CD8-positive, alpha-beta memory T cell (primary cell): ENCODE measurements around the gene SLC10A3. TPM values are rescaled to one million over a fixed set of nuclear protein-coding genes. Genes with fewer than 3 reads are reported as not detected.

Experiments
- CTCF ChIA-PET: fragments of 350-600 bp; sonication (Branson Sonifier 250); formaldehyde crosslinking; loops from one replicate; lab custom pipeline; 2021; ENCODE audit warnings: antibody characterized with exemption; lab: Charles Lee
- POLR2A ChIA-PET: fragments of 350-600 bp; sonication (Branson Sonifier 250); formaldehyde crosslinking; loops from one replicate; lab custom pipeline; 2021; ENCODE audit warnings: antibody characterized with exemption; lab: Charles Lee
- DNase-seq, 5 donors: peaks; one replicate each; pipeline versions ENCODE4 v3.0.0 to v3.0.0-alpha.2; 2020 to 2022; ENCODE audit warnings: mixed read lengths in 1 of 5
- H3K27ac ChIP-seq: one replicate; pipeline ENCODE4 v1.7.0; 2013; ENCODE audit warnings: low read depth, mild to moderate bottlenecking, low read length, moderate library complexity
- H3K27me3 ChIP-seq: 2 replicates; pipeline ENCODE4 v1.7.0; 2013; ENCODE audit warnings: low read length, mild to moderate bottlenecking; ENCODE audit not compliant: insufficient read depth, poor library complexity, severe bottlenecking
- H3K36me3 ChIP-seq: 2 replicates; pipeline ENCODE4 v1.7.0; 2013; ENCODE audit warnings: mild to moderate bottlenecking, low read length, moderate library complexity; ENCODE audit not compliant: insufficient read depth
- H3K4me1 ChIP-seq: 2 replicates; pipeline ENCODE4 v1.7.0; 2013; ENCODE audit warnings: mild to moderate bottlenecking, low read length, moderate library complexity; ENCODE audit not compliant: insufficient read depth
- H3K4me3 ChIP-seq: 2 replicates; pipeline ENCODE4 v1.7.0; 2013; ENCODE audit warnings: mild to moderate bottlenecking, low read length
- H3K9me3 ChIP-seq: 2 replicates; pipeline ENCODE4 v1.7.0; 2013; ENCODE audit warnings: mild to moderate bottlenecking, low read length
- H3K27ac Mint-ChIP-seq, 8 donors: one replicate each; pipeline ENCODE4 v1.8.0; 2020 to 2021; ENCODE audit warnings: mixed read lengths in 8 of 8, mild to moderate bottlenecking in 6 of 8, inconsistent platforms in 3 of 8, moderate library complexity in 3 of 8
- H3K27me3 Mint-ChIP-seq, 2 donors: one replicate each; pipeline ENCODE4 v1.8.0; 2020 to 2021; ENCODE audit warnings: mixed read lengths in 2 of 2, mild to moderate bottlenecking in 1 of 2, moderate library complexity in 1 of 2
- H3K36me3 Mint-ChIP-seq, 3 donors: one replicate each; pipeline ENCODE4 v1.8.0; 2020 to 2021; ENCODE audit warnings: mixed read lengths in 3 of 3, inconsistent platforms in 1 of 3, mild to moderate bottlenecking in 1 of 3
- H3K4me1 Mint-ChIP-seq, 3 donors: one replicate each; pipeline ENCODE4 v1.8.0; 2020 to 2021; ENCODE audit warnings: mixed read lengths in 3 of 3, inconsistent platforms in 1 of 3, mild to moderate bottlenecking in 1 of 3
- H3K4me3 Mint-ChIP-seq, 7 donors: one replicate each; pipeline ENCODE4 v1.8.0; 2020 to 2021; ENCODE audit warnings: mixed read lengths in 7 of 7, mild to moderate bottlenecking in 6 of 7, moderate library complexity in 4 of 7, inconsistent platforms in 2 of 7
- H3K9me3 Mint-ChIP-seq, 5 donors: one replicate each; pipeline ENCODE4 v1.8.0; 2020 to 2022; ENCODE audit warnings: mixed read lengths in 5 of 5, mild to moderate bottlenecking in 3 of 5, moderate library complexity in 2 of 5, inconsistent platforms in 1 of 5
- polyA plus RNA-seq: library from polyadenylated mRNA; unstranded; fragments of 300-500 nt; fragmentation: Illumina TruSeq; gene quantifications from one replicate; pipeline ENCODE4 v1.2.3, GENCODE V29; 2021
- total RNA-seq, 2 experiments: library from RNA; stranded (reverse); gene quantifications; one replicate each; pipeline ENCODE4 v1.2.3, GENCODE V29; 2021

The SLC10A3 gene
- total and polyA plus RNA-seq, 3 experiments from 2014 or later = 40.8 to 81.0 (median 45.7) TPM

DNA sequence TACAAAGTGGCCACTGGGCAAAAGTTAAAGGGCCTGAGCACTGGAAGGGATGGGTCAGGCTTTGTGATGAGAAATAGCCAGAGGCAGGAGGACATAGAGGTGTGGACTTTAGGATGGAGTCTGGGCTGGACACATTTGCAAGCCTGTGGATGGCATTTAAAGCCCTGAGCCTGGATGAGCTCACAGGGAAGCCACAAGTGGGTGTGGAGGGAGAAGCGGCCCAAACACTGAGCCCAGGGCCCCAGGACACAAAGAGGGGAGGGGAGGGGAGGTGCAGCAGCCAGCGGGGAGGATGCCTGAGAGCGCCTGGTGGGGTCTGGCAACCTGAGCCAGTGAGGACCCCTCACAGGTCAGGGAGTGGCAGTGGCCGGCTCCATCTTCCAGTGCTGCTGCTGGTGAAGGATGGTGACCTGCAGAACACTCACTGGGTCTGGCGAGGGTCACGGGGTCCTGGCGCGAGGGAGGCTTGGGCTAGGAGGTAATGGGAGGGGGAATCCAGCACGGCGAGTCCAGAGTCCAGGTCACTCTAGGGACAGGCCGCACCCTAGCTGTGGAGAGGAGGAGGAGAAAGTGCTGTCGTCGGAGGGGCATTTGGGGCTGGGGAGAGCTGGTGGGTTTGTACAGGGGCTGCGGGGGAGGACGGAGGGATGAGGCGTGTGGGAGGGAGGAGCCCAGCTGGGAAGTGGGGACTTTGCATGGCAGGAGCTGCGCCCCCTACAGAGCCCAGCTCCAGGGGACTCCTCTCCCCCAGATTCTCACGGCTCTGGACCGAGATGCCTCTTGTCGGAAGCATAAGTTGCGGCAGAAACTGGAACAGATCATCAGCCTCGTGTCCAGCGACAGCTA lies 18.4 kb downstream of the SLC10A3 start:
- Mint-ChIP-seq H3K9me3 (no peaks in the 10 kb centered on the region), H3K27ac (peak overlapping the region in 1 of 8 donors; percentile 41), H3K4me1 (no peaks in the 10 kb centered on the region), H3K4me3 (no peak overlapping the region), H3K36me3 (peaks cover 0 to 52% (median 0%) of the 10 kb centered on the region in 3 donors), H3K27me3 (peaks cover 0 to 7% of the 10 kb centered on the region in 2 donors)
- Histone ChIP-seq H3K4me1 (peaks cover 4% of the 10 kb centered on the region), H3K27me3 (no peaks in the 10 kb centered on the region), H3K27ac (no peak overlapping the region), H3K4me3 (no peak overlapping the region), H3K9me3 (no peaks in the 10 kb centered on the region), H3K36me3 (no peaks in the 10 kb centered on the region)
- no peak for DNase-seq
- ChIA-PET CTCF (no interaction called here), POLR2A (no interaction called here)

DNA sequence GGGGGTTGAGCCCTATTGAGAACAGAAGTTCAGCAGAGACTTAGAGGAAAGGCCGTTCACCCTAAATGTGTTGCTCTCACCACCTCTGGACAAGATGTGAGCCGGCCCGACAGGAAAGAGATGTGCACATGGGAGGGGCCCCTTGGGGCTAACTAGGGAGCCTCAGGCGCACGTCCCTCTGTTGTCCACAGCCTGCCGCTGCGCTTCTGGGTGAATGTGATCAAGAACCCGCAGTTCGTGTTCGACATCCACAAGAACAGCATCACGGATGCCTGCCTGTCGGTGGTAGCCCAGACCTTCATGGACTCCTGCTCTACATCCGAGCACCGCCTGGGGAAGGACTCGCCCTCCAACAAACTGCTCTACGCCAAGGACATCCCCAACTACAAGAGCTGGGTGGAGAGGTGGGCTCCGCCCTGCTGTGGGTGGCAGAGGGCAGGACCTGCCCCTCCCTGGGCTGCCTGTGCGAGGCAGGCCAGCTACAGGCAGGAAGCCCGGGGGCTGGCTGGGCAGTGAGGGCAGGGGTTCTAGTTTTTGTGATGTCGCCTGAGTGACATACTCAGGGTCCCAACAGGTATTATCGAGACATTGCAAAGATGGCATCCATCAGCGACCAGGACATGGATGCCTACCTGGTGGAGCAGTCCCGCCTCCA lies 19.4 kb downstream of the SLC10A3 start:
- DNase-seq = no peak
- H3K27me3 Mint-ChIP-seq = peaks cover 0 to 4% of the 10 kb centered on the region in 2 donors
- no peak overlapping the region for H3K27ac Mint-ChIP-seq
- H3K9me3 Mint-ChIP-seq = no peaks in the 10 kb centered on the region
- H3K4me3 Mint-ChIP-seq = no peak overlapping the region
- ChIA-PET CTCF (no interaction called here), POLR2A (no interaction called here)
- H3K36me3 Mint-ChIP-seq = peaks cover 0 to 57% (median 0%) of the 10 kb centered on the region in 3 donors
- no peaks in the 10 kb centered on the region for H3K4me1 Mint-ChIP-seq
- H3K9me3 ChIP-seq = no peaks in the 10 kb centered on the region
- H3K27me3 ChIP-seq = no peaks in the 10 kb centered on the region
- no peaks in the 10 kb centered on the region for H3K36me3 ChIP-seq
- H3K27ac ChIP-seq = no peak overlapping the region
- H3K4me3 ChIP-seq = no peak overlapping the region
- H3K4me1 ChIP-seq = no peaks in the 10 kb centered on the region

DNA sequence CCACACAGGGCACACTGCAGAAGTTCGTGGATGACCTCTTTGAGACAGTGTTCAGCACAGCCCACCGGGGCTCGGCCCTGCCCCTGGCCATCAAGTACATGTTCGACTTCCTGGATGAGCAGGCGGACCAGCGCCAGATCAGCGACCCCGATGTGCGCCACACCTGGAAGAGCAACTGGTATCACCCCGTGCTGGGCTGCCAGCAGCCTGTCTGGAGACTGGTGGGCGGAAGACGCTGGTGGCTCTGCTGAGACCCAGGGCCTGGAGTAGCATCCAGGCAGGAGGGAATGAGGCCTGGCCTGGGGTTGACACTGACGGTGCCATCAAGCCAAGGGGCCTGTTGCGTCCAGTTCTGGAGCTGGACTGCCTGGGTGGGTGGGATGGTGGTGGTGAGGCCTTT lies 20.0 kb downstream of the SLC10A3 start:
- Mint-ChIP-seq H3K4me1 (no peaks in the 10 kb centered on the region), H3K4me3 (no peak overlapping the region), H3K27ac (peak overlapping the region in 1 of 8 donors; percentile 50), H3K27me3 (peaks cover 0 to 4% of the 10 kb centered on the region in 2 donors), H3K9me3 (no peaks in the 10 kb centered on the region), H3K36me3 (peaks cover 0 to 62% (median 0%) of the 10 kb centered on the region in 3 donors)
- ChIA-PET POLR2A (no interaction called here), CTCF (no interaction called here)
- Histone ChIP-seq H3K4me1 (no peaks in the 10 kb centered on the region), H3K27me3 (no peaks in the 10 kb centered on the region), H3K27ac (no peak overlapping the region), H3K4me3 (no peak overlapping the region), H3K9me3 (no peaks in the 10 kb centered on the region), H3K36me3 (no peaks in the 10 kb centered on the region)
- DNase-seq = no peak

DNA sequence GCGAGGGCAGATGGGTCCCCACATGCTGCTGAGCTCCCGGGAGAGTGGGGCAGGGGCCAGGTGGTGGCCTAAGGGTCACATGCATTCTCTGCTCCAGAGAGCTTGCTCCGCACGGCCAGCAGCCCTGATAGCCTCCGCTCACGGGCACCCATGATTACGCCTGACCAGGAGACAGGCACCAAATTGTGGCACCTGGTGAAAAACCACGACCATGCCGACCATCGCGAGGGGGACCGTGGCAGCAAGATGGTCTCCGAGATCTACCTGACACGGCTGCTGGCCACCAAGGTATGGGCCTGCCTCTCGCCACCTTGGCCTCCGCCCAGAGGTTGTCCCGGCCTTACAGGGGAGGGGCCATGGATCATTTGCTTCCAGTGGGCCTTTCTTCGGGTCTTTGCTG lies 20.5 kb downstream of the SLC10A3 start:
- Mint-ChIP-seq H3K27ac (peak overlapping the region in 1 of 8 donors; percentile 32), H3K4me1 (no peaks in the 10 kb centered on the region), H3K4me3 (no peak overlapping the region), H3K9me3 (no peaks in the 10 kb centered on the region), H3K36me3 (peaks cover 0 to 66% (median 0%) of the 10 kb centered on the region in 3 donors), H3K27me3 (peaks cover 0 to 3% of the 10 kb centered on the region in 2 donors)
- POLR2A ChIA-PET = no interaction called here
- no peak overlapping the region for H3K4me3 ChIP-seq
- H3K36me3 ChIP-seq = no peaks in the 10 kb centered on the region
- H3K27ac ChIP-seq = no peak overlapping the region
- DNase-seq = no peak
- no peaks in the 10 kb centered on the region for H3K9me3 ChIP-seq
- CTCF ChIA-PET = no interaction called here
- H3K4me1 ChIP-seq = no peaks in the 10 kb centered on the region
- no peaks in the 10 kb centered on the region for H3K27me3 ChIP-seq

DNA sequence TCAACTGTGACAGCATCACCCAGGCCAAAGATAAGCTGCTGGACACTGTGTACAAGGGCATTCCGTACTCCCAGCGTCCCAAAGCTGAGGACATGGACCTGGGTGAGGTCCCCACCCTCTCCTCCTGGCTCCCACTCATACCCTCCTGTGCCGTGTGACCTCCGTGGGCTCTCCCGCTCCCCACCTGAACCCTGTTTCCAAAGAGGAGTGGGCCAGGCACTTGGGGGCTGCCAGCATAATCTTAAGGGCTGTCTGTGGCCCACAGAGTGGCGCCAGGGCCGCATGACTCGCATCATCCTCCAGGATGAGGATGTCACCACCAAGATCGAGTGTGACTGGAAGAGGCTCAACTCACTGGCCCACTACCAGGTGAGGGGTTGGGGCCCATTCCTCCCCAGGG lies 21.3 kb downstream of the SLC10A3 start:
- Histone ChIP-seq H3K4me1 (no peaks in the 10 kb centered on the region), H3K36me3 (no peaks in the 10 kb centered on the region), H3K4me3 (no peak overlapping the region), H3K27me3 (no peaks in the 10 kb centered on the region), H3K9me3 (no peaks in the 10 kb centered on the region), H3K27ac (no peak overlapping the region)
- DNase-seq = no peak
- peaks cover 0 to 3% of the 10 kb centered on the region in 2 donors for H3K27me3 Mint-ChIP-seq
- peak overlapping the region in 1 of 8 donors; percentile 66 for H3K27ac Mint-ChIP-seq
- H3K4me3 Mint-ChIP-seq = no peak overlapping the region
- CTCF ChIA-PET = no interaction called here
- POLR2A ChIA-PET = interaction anchor here (1.5 kb wide), 1 partner anchor 9 kb away, joined by 3 read pairs; no protein-coding TSS in a partner anchor
- H3K4me1 Mint-ChIP-seq = no peaks in the 10 kb centered on the region
- peaks cover 0 to 67% (median 0%) of the 10 kb centered on the region in 3 donors for H3K36me3 Mint-ChIP-seq
- H3K9me3 Mint-ChIP-seq = no peaks in the 10 kb centered on the region

DNA sequence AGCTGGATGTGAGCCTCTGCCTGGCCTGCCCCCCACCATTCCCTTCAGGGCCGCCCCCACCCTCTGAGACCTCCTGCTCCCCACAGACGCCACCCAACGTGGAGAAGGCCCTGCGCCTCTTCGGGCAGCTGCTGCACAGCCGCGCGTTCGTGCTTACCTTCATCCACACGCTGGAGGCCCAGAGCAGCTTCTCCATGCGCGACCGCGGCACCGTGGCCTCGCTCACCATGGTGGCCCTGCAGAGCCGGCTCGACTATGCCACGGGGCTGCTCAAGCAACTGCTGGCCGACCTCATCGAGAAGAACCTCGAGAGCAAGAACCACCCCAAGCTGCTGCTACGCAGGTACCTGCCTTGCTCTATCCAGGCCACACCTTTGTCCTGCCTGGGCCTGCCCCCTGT lies 22.2 kb downstream of the SLC10A3 start:
- Histone ChIP-seq H3K4me3 (no peak overlapping the region), H3K27me3 (no peaks in the 10 kb centered on the region), H3K27ac (no peak overlapping the region), H3K9me3 (no peaks in the 10 kb centered on the region), H3K36me3 (no peaks in the 10 kb centered on the region), H3K4me1 (no peaks in the 10 kb centered on the region)
- CTCF ChIA-PET = no interaction called here
- no peaks in the 10 kb centered on the region for H3K4me1 Mint-ChIP-seq
- peaks cover 0 to 61% (median 0%) of the 10 kb centered on the region in 3 donors for H3K36me3 Mint-ChIP-seq
- peaks cover 0 to 3% of the 10 kb centered on the region in 2 donors for H3K27me3 Mint-ChIP-seq
- H3K9me3 Mint-ChIP-seq = no peaks in the 10 kb centered on the region
- peak overlapping the region in 1 of 8 donors; percentile 41 for H3K27ac Mint-ChIP-seq
- no peak for DNase-seq
- POLR2A ChIA-PET = interaction anchor here (1.0 to 1.5 kb wide), 2 partner anchors 9 to 10 kb away, joined by 3 read pairs; no protein-coding TSS in a partner anchor
- H3K4me3 Mint-ChIP-seq = no peak overlapping the region

DNA sequence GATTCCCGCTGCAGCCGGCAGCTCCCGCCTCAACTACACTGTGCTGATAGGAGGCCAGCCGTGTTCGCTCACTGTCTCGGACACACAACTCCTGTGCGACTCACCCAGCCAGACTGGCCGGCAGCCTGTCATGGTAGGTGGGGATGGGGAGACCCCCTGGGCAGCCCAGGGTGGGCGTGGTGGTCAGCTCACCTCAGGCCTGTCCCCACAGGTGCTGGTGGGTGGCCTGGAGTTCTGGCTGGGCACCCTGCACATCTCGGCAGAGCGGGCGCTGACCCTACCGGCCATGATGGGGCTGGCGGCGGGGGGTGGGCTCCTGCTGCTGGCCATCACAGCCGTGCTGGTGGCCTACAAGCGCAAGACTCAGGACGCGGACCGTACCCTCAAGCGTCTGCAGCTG lies 22.9 kb downstream of the SLC10A3 start:
- Mint-ChIP-seq H3K9me3 (no peaks in the 10 kb centered on the region), H3K36me3 (peaks cover 0 to 65% (median 0%) of the 10 kb centered on the region in 3 donors), H3K4me1 (peaks cover 0 to 4% (median 4%) of the 10 kb centered on the region in 3 donors), H3K27ac (no peak overlapping the region), H3K4me3 (no peak overlapping the region), H3K27me3 (no peaks in the 10 kb centered on the region)
- Histone ChIP-seq H3K27me3 (no peaks in the 10 kb centered on the region), H3K36me3 (no peaks in the 10 kb centered on the region), H3K4me3 (no peak overlapping the region), H3K9me3 (no peaks in the 10 kb centered on the region), H3K4me1 (no peaks in the 10 kb centered on the region), H3K27ac (no peak overlapping the region)
- ChIA-PET POLR2A (interaction anchor here (1.0 to 1.5 kb wide), 2 partner anchors 8 to 11 kb away, joined by 3 read pairs; no protein-coding TSS in a partner anchor), CTCF (no interaction called here)
- DNase-seq = no peak

DNA sequence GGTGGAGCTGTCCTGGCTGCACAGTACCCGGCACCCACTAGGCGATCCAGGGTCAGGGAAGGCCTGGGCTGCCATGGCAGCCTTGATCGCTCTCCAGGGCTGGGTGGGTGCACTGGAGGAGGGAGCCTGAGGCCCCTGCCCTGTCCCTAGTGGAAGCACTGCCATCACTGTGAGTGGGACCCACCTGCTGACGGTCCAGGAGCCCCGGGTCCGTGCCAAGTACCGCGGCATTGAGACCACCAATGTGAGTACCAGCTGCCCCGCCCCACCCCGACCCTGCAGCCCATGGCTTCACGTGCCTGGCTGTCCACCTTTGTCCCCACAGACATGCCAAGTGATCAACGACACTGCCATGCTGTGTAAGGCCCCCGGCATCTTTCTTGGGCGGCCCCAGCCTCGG lies 23.5 kb downstream of the SLC10A3 start:
- Histone ChIP-seq H3K27me3 (no peaks in the 10 kb centered on the region), H3K4me1 (no peaks in the 10 kb centered on the region), H3K4me3 (no peak overlapping the region), H3K9me3 (no peaks in the 10 kb centered on the region), H3K27ac (no peak overlapping the region), H3K36me3 (no peaks in the 10 kb centered on the region)
- Mint-ChIP-seq H3K4me1 (peaks cover under 1 to 4% (median 4%) of the 10 kb centered on the region in 3 donors), H3K27ac (no peak overlapping the region), H3K9me3 (no peaks in the 10 kb centered on the region), H3K4me3 (no peak overlapping the region), H3K27me3 (no peaks in the 10 kb centered on the region), H3K36me3 (peaks cover 0 to 63% (median 0%) of the 10 kb centered on the region in 3 donors)
- DNase-seq = no peak
- ChIA-PET CTCF (no interaction called here), POLR2A (no interaction called here)
